RPMI8226 (cell line): ENCODE results near the gene PRR22.
"Not testable (repeated sequence)": the region's sequence is repeated elsewhere in the genome, so short reads cannot be mapped to it uniquely, and the experiment has no call there.

Source experiments
- DNase-seq: peaks from one replicate; pipeline ENCODE4 v3.0.0-alpha.2; 2015

The PRR22 gene

DNA sequence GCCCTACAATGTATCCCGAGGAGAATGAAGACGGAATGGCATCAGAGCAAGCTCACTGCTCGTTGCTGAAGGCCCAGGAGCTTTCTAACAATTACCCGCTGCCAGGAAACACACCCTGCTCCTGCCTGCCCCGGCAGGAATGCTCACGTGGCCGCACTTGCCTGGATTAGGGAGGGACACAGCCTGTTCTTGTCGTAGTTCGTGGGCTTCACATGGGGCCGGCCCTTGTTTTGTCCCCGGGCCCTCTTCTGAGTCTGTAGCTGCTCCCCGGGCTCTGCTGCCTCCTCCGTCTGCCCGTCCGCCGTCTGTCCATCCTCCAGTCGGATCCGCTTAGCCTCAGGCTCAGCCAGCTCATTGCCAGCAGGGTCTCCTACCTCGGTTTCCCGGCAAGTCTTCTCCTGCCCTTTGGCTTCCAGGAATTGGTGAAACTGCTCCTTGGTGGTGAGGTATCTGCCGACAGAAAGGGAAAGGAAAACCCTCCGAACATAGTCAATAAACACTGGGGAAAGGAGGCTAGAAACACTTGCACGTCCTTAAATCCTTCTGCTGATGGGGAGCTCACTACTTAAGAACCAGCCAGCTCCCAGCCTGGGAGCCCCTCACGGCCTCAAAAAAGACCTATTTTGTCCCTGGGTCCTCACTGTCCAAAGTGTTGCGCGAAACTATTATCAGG is 5.5 kb upstream of the PRR22 start:
- DNase-seq, result no peak

DNA sequence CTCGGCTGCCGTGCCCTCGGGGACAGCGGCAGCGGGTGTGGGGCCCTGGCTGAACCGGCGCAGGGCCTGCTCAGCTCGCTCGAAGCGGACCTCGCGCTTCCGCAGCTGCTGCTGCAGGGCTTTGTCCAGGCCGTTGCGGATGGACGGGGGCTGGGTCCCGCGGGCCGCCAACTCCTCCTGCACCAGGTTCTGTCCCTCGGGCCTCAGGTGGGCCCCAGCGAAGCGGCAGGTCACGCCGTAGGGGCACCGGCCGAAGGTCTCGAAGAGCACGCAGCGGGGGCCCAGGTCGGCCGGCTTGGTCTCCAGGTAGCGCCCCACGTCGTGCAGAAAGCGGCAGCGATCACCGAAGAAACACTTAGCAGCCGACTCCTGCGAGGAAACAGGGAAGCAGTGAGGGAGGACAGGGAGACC is 4.8 kb upstream of the PRR22 start:
- no peak for DNase-seq

DNA sequence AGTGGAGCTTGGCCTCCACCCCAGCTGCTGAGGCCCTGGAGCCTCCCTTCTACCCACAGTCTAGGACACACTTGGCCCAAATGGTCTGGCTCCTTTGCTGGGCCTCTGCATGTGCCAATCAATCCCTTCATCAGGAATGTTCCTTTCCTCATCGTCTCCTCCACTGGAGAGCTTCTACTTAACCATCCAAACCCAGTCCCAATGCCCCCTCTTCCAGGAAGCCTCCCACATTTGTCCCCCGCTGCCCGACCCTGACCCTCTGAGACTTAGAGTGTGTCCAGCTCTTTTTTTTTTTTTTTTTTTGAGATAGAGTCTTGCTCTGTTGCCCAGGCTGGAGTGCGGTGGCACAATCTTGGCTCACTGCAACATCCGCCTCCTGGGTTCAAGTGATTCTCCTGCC is 3.9 kb upstream of the PRR22 start:
- DNase-seq, result no peak

DNA sequence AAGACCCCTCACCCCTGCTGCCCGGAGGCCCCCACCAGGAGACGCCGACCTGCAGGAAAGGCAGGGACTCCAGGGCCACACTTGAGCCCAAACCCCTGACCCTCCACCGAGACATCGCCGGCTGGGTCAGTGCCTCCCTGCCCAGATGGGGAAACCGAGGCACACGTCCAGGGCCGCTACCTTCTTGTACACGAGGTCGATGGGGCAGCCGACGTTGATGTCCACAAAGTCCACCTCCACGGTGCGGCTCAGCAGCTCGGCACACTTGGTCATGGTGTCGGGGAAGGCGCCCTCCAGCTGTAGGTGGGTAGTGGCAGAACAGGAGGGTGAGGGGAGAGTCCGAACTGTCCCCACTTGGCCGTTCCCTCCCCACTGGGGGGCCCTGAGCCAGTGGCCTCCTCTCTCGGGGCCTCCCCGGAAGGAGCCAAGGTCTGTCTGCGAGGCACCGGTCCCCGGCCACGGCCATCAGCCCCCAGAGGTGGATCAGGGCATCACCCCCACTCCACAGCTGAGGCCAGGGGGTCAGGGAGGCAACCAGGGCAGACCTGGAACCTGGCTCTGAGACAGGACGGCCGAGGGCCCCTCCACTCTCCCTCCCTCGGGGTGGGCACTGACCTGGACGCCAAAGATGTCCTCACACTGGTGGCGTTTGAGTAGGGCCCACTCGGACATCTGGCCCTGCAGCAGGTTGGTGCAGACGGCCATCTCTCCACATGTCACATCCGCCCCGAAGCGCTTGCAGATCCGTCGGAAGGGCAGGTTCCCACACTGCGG is 3.0 kb upstream of the PRR22 start:
- no peak for DNase-seq

DNA sequence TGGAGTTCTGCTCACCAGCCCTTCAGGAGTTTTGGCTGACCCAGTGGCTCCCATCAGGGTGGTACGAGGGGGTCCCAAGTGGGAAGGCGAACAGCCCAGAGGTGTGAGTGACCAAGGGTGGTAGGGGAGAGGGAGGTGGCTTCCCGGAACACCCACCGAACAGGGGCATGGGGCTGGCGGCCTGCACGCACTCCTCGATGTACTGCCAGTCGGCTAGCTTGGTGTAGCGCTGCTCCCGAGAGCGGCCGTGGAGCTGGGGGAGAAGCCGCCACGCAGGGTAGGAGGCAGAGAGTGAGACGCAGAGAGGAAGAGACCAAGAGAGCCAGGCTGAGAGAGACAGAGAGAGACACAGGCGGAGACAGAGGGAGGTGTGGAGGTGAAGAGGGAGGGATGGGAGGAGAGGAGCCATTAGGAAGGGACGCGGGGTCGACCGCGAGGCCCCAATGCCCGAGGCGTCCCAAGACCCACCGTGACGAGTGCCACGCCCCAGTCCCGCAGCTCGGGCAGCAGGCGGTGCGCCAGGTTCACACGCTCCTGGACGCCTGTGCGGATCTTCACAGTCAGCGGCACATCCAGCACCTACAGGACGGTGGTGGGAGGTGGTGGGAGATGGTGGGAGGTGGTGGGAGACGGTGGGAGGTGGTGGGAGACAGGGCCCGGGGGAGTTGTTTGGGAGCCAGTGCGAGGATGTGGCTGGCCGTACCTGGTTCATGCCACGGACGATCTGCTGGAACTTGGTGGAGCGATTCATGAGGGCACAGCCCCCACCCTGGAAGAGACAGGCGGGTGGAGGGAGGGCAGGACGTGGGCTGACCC is 2.3 kb upstream of the PRR22 start:
- no peak for DNase-seq

DNA sequence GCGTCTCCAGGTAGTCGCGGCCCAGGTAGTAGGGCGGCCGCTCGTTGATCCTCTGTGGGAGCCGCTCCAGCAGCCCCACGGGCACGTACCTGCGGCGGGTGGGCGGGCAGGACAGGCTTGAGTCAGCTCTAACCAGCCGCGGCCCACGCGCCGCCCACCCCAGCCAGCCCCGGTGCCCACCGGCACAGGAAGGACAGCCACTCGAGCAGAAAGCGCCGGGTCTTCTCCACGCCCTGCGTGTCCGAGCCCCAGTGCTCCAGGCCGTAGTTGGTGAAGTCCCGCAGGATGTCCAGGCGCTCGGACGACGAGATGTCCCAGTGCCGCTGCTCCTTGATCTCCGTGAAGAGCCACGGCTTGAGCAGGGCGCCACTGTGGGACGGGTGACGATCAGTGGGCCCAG is 877 bp upstream of the PRR22 start:
- DNase-seq, result no peak

DNA sequence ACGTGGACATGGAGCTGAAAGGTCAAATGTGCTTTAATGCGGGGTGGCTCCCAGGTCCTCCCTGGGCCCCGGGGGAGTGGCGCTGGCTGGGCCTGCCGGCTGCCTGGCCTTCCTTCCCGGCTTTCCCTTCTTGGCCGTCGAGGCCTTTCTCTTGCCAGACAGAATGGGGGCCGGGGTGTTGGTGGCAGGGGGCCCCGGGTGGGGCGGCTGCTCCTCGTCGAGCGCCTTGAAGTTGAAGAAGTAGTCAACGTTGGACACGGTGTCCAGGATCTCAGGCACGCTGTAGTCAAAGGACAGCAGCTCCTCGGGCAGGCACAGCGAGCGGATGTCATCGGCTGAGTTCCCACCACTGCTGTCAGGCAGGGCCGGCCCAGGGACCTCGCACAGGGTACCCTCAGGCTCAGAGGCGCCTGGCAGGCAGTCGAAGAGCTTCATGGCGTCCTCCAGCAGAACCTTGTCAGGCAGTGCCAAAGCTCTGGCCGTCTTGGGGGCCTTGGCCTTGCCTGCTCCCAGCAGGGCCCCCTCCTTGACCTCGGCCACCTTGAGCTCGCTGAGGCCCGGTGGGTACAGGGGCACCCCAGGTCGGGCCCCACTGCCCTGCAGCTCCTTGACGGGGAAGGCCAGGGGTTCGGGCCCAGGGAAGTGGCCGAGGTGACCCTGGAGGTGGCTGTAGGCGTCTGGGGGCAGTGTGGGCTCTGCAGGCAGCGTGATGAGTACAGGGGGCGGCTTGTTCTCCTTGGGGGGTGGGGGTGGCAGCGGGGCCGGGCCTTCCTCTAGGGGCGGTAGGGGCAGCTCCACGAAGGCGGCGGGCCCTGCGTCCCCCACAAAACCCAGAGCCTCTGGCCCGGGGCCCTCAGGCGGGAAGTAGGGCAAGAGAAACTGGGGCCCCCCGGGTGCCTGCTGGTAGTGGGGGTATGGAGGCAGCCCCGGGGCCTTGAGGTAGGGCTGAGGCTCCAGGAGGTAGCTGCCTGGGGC is 1.3 kb downstream of the PRR22 start:
- no peak for DNase-seq

DNA sequence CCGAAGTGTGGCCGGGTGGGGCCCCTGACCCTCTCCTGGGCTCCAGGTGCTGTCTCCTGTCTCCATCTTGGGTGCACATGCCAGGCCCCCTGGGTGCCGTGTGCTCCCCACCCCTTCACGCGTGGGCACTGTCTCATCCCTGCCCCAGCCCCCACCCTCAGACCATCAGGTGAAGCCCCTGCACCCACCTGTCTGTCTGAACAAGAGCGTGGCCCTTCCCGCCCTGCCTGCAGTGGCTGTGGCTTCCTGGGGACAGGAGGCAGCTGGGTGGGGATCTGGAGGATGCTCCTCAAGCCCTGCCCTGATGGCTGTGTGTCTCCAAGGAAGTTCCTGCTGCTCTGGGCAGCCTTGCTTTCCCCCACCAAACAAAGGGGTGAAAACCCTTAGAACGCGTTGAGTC is 2.2 kb downstream of the PRR22 start:
- no peak for DNase-seq

DNA sequence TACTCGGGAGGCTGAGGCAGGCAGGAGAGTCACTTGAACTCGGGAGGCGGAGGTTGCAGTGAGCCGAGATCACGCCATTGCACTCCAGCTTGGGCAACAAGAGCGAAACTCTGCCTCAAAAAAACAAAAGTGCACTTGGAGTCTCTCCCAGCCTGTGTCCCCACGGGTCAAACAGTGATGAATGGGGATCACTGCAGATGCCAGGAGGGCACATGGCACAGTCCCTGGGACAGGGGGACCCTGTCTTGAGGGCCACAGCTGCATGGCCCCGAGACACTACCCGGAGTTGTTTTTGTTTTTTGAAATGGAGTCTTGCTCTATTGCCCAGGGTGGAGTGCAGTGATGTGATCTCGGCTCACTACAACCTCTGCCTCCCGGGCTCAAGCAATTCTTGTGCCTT is 3.6 kb downstream of the PRR22 start:
- not testable (repeated sequence) for DNase-seq

DNA sequence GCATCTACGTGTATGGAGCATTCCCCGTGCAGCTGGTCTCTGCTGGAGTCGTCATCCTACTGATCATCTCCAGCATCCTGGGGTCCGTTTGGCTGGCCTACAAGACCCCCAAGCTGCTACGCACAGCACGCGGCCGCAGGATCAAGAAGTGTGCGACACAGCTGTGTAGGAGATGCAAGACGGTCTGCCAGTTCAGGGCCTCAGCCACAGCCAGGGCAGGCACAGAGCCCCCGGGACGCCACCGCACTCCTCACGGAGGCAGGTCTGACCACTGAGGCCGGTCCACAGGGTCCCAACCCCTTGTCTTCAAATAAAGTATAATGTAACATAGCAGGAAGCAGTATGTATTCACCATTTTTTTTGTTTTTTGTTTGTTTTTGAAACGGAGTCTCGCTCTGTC is 6.1 kb downstream of the PRR22 start:
- DNase-seq, result no peak

DNA sequence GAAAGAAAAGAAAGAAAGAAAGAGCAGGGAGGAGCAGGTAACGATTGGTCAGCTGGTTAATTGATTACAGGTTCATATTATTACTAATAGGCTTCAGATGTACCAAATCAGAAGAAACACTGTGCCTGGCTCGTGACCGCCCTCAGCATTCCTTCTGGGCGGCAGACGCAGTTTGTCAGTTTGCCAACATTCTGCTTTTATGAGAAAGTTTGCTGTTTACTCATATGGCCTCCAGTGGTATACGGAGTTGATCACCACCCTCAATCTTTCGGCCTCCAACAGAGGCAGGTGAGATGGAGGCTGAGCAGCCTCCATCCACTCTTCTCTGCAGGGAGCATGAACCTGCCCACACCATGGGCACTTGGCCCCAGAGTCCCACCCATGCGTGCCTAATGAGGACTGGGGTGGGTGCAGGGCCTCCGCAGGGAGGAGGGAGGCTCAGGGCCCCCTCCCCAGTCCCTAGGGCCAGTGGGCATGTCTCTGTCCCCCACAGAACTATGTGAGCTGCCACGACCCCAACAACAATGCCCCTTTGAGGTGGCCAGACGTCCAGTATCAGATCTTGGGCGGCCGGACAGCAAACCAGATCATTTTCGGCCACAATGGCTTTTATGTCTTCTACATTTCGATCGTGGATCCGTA is 8.8 kb downstream of the PRR22 start:
- DNase-seq, result no peak

DNA sequence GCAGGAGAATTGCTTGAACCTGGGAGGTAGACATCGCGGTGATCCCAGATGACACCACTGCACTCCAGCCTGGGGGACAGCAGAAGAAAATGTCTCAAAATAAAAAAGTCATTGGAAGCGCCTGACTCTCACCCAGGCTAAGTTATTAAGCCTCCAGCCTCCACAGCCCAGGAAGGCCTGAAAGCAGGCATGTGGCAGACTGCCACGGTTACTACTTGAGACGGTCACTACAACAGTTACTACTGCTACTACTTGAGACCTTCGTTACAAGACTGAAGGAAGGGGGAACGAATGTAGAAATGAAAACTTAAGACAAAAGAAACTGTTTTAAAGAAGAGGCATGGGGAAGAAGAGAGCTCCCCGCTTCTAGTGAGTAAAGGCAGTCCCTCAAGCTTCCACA is 9.6 kb downstream of the PRR22 start:
- DNase-seq, result no peak

DNA sequence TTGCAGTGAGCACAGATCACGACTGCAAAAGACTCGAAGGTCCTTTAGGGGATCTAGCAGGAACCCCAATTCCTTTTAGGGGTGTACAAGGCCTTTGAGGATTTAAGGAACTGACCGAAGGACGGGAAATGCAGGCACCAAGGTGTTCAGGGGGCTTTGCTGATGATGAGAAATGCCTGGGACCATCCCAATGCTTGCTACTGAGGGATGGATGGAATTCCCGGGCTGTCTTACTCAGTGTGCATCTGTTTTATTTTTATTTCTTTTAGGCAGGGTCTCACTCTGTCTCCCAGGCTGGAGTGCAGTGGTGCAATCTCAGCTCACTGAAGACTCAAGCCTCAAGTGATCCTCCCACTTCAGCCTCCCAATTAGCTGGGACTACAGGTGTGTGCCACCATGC is 11.3 kb downstream of the PRR22 start:
- no peak for DNase-seq

DNA sequence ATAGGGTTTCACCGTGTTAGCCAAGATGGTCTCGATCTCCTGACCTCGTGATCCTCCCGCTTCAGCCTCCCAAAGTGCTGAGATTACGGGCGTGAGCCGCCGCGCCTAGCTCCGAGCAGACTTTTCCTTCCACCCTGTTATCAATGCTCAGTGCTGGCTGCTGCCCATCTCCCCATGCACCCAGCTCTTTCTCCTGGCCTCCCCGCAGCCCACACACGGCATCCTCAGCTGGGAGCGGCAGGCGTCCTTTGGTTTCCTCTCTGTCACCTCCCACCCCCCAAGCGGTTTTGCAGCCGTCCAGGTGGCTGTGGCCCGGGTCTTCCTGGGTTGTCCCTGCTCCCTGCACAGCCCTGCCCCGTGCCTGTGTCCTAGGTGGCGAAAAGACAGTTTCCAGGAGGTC is 12.1 kb downstream of the PRR22 start:
- no peak for DNase-seq

DNA sequence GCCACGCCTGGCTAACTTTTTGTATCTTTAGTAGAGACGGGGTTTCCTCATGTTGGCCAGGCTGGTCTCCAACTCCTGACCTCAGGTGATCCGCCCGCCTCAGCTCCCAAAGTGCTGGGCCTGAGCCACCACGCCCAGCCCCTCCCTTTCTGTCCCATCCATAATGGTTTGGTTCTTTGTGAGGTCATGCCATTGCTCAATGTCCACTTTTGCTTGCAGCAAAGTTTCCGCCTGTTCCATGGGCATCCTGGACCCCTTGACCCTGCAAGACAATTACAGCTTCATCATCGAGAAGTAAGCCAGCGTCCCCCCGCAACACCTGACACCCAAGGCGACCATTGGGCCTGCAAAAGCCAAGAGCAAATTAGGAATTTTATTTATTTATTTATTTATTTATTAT is 16.6 kb downstream of the PRR22 start:
- no peak for DNase-seq

DNA sequence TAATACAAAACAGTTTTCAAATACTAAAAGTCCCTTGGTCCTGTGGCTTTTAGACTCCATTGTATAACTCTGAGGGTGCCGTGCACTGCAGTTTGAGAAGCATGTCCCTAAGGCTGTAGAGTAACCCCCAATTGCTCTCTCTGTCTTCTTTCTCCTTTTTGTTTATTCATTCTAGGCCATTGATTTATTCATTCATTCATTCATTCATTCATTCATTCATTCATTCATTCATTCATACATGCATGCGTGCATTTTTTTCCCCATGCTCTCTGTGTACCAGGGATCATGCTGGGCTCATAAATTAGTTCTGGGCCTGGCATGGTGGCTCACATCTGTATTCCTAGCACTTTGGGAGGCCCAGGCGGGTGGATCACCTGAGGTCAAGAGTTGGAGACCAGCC is 19.3 kb downstream of the PRR22 start:
- no peak for DNase-seq

DNA sequence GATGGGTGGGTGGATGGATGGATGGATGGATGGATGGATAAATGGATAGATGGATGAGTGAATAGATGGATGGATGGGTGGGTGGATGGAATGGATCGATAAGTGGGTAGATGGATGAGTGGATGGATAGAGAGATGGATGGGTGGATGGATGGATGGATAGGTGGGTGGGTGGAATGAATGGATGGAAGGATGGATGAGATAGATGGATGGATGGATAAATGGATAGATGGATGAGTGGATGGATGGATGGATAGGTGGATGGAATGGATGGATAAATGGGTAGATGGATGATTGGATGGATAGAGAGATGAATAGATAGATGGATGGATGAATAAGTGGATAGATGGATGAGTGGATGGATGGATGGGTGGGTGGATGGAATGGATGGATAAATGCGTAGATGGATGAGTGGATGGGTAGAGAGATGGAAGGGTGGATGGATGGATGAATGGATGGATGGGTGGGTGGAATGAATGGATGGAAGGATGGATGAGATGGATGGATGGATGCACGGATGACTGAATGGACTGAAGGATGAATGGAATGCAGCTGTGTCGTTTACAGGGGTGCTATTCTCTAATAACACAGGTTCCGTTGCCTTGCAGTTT is 21.8 kb downstream of the PRR22 start:
- no peak for DNase-seq

DNA sequence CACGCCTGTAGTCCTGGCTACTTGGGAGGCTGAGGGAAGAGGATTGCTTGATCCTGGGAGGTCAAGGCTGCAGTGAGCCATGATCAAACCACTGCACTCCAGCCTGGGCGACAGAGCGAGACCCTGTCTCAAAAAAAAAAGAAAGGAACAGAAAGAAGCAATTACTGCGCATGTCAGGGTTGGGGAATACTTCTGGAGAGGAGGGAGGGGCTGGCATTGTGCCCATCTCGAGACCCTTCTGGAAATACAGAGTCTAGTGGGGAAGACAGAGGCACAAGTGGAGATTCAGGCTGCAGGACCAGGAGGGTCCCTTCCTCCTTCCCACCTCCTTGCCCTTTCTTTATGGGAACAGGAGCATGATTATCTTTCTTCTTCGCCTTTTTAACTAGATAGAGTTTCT is 30.8 kb downstream of the PRR22 start:
- no peak for DNase-seq

DNA sequence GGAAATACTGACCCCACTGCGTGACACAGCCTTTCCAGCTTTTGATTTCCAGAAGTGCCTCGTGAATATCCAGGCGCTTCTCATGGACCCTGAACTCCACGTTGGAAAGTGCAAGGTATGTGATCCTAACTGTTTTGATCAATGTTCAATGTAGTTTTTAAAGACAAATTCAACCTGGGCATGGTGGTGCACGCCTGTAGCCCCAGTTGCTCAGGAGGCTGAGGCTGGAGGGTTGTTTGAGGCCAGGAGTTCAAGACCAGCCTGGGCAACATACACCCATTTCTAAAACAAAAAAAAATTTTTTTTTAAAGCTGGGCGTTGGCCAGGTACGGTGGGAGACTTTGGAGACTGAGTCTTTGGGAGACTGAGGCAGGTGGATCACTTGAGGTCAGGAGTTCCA is 32.8 kb downstream of the PRR22 start:
- DNase-seq, result no peak

DNA sequence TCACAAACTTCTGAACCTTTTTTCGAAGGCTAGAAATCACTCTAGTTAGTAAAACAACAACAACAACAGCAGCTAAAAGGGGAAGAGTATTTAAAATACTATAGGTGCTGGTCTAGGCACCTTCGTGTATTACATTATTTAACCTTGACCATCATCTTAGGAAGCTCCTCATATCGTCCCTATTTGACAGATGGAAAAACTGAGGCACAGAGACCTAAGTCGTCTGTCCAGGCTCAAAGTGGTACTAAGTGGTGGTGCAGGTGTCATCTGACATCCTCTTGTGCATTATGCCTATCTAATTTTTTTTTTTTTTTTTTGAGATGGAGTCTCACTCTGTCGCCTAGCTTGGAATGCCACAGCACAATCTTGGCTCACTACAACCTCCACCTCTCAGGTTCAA is 35.0 kb downstream of the PRR22 start:
- no peak for DNase-seq

DNA sequence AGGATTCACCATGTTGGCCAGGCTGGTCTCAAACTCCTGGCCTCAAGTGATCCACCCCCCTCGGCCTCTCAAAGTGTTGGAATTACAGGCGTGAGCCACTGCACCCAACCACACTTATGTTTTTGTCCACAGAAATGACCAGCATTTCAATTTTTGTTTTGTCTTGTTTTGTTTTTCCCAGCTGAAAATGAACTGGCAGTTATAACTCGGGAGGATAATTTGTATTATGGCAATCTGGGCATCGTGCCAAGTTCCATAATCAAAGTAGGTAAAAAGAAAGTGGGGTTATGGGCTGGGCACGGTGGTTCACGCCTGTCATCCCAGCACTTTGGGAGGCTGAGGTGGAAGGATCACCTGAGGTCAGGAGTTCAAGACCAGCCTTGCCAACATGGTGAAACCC is 35.6 kb downstream of the PRR22 start:
- peak; percentile 47 for DNase-seq

DNA sequence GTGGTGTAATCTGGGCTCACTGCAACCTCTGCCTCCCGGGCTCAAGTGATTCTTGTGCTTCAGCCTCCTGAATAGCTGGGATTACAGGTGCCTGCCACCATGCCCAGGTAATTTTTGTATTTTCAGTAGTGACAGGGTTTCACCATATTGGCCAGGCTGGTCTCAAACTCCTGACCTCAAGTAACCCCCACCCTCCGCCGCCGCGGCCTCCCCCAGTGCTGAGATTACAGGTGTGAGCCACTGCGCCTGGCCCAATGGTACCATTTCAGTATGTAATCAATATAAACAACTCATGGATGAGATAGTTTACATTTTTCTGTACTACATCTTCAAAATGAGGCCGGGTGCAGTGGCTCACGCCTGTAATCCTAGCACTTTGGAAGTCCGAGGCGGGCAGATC is 39.5 kb downstream of the PRR22 start:
- DNase-seq, result not testable (repeated sequence)
